GM18907 (cell line): ENCODE results near the gene SHB.
"Not testable (repeated sequence)": the region's sequence is repeated elsewhere in the genome, so short reads cannot be mapped to it uniquely, and the experiment has no call there.

Experiments
- ATAC-seq: cut with Tn5 transposase; IDR thresholded peaks from one replicate; pipeline ENCODE4 v1.9.1; 2021; ENCODE audit warnings: mild to moderate bottlenecking, moderate library complexity; ENCODE audit not compliant: unreplicated experiment

The SHB gene

GRCh38 chr9:37909836-37910235 lies 159.2 kb downstream of the SHB start:
- not testable (repeated sequence) for ATAC-seq

GRCh38 chr9:37909326-37909725 lies 159.7 kb downstream of the SHB start:
- no peak for ATAC-seq

GRCh38 chr9:37908698-37909186 lies 160.3 kb downstream of the SHB start:
- no peak for ATAC-seq

- ATAC-seq = no peak
These were observed 160.7 kb downstream of the SHB start for GRCh38 chr9:37908283-37908682.

- no peak for ATAC-seq
These were observed 162.5 kb downstream of the SHB start for GRCh38 chr9:37906312-37907239.

- ATAC-seq = no peak
These were observed 163.3 kb downstream of the SHB start for GRCh38 chr9:37905776-37906175.

GRCh38 chr9:37905131-37905505 lies 163.9 kb downstream of the SHB start:
- ATAC-seq = no peak

- no peak for ATAC-seq
These were observed 164.4 kb downstream of the SHB start for GRCh38 chr9:37904445-37905130.

- ATAC-seq = peak; percentile 88
These were observed 165.2 kb downstream of the SHB start, which contains the start of gene SLC25A51 for GRCh38 chr9:37903647-37904444. Gene SLC25A51, minus strand, starts transcription at chr9:37904127. Its CDS starts 15,577 bp downstream, at chr9:37888550.

- peak; percentile 15 for ATAC-seq
These were observed 166.0 kb downstream of the SHB start for GRCh38 chr9:37902796-37903646.

- no peak for ATAC-seq
These were observed 166.9 kb downstream of the SHB start for GRCh38 chr9:37902131-37902530.

GRCh38 chr9:37899041-37899440 lies 170.0 kb downstream of the SHB start:
- no peak for ATAC-seq

- no peak for ATAC-seq
These were observed 171.4 kb downstream of the SHB start for GRCh38 chr9:37897665-37898064.

- ATAC-seq = no peak
These were observed 177.0 kb downstream of the SHB start for GRCh38 chr9:37892063-37892462.

GRCh38 chr9:37891042-37891441 lies 178.0 kb downstream of the SHB start:
- not testable (repeated sequence) for ATAC-seq

- no peak for ATAC-seq
These were observed 179.5 kb downstream of the SHB start for GRCh38 chr9:37889536-37889935.

GRCh38 chr9:37887977-37888583 lies 180.9 kb downstream of the SHB start:
- not testable (repeated sequence) for ATAC-seq

- no peak for ATAC-seq
These were observed 188.0 kb downstream of the SHB start for GRCh38 chr9:37880916-37881479.

- no peak for ATAC-seq
These were observed 192.7 kb downstream of the SHB start for GRCh38 chr9:37876376-37876775.
